Left ventricle myocardium inferior (tissue), 1 donor: Measurements from ENCODE around the gene TPCN2. TPM values are rescaled to one million over a fixed set of nuclear protein-coding genes. Genes with fewer than 3 reads are reported as not detected.

Experiments
- DNase-seq: peaks from one replicate; pipeline ENCODE4 v3.0.0-alpha.2; 2020
- H3K27ac ChIP-seq: fragments of 200-600 bp; replicated peaks from 2 replicates; pipeline ENCODE4 v1.8.0; 2021
- H3K27me3 ChIP-seq: fragments of 200-600 bp; 2 replicates; pipeline ENCODE4 v1.8.0; 2021; ENCODE audit warnings: low read depth
- H3K36me3 ChIP-seq: fragments of 200-600 bp; 2 replicates; pipeline ENCODE4 v1.8.0; 2021
- H3K4me1 ChIP-seq: fragments of 200-600 bp; 2 replicates; pipeline ENCODE4 v1.8.0; 2021
- H3K4me3 ChIP-seq: fragments of 200-600 bp; 2 replicates; pipeline ENCODE4 v1.8.0; 2021; ENCODE audit warnings: mild to moderate bottlenecking, moderate library complexity
- H3K9me3 ChIP-seq: fragments of 200-600 bp; replicated peaks from 2 replicates; pipeline ENCODE4 v1.8.0; 2021
- CTCF ChIP-seq: fragments of 200-600 bp; IDR thresholded peaks from 2 replicates; pipeline ENCODE4 v1.8.0; 2021; ENCODE audit warnings: antibody characterized with exemption, mild to moderate bottlenecking, borderline replicate concordance
- intact Hi-C: fragments of 100-400 bp; cut with micrococcal nuclease; formaldehyde crosslinking; loops from one replicate; pipeline ENCODE4 v1.11.0; 2022
- total RNA-seq: library from RNA; stranded (reverse); fragmentation: NEBNext Ultra II Directional; extraction: Animal tissue kit (Norgen Biotek cat#: 25700); gene quantifications from one replicate; pipeline ENCODE4 v1.2.1, GENCODE V29; 2021
- donor health status: DM: no; HTN: yes; CAD: no; lungs with severe emphysema.

TPCN2 gene
- total RNA-seq, 1 donor from 2014 or later: 9.2 TPM

- no peaks in the 10 kb centered on the region for H3K27me3 ChIP-seq
- H3K27ac ChIP-seq: peak overlapping the region; percentile 90
- no peak for TF ChIP-seq CTCF
- intact Hi-C loops: no loop called here
- H3K9me3 ChIP-seq: no peaks in the 10 kb centered on the region
- DNase-seq: peak; percentile 33
- H3K4me3 ChIP-seq: no peak overlapping the region
- H3K36me3 ChIP-seq: peaks cover 34% of the 10 kb centered on the region
- H3K4me1 ChIP-seq: peaks cover 70% of the 10 kb centered on the region
These were observed 5.0 kb downstream of the TPCN2 start for GRCh38 chr11:69053546-69054396.

GRCh38 chr11:69054397-69055211 is 5.9 kb downstream of the TPCN2 start:
- no peak for TF ChIP-seq CTCF
- intact Hi-C loops: no loop called here
- no peaks in the 10 kb centered on the region for H3K9me3 ChIP-seq
- no peak for DNase-seq
- H3K4me1 ChIP-seq: peaks cover 62% of the 10 kb centered on the region
- peaks cover 43% of the 10 kb centered on the region for H3K36me3 ChIP-seq
- H3K27ac ChIP-seq: no peak overlapping the region
- no peaks in the 10 kb centered on the region for H3K27me3 ChIP-seq
- H3K4me3 ChIP-seq: no peak overlapping the region

GRCh38 chr11:69055212-69055586 is 6.5 kb downstream of the TPCN2 start:
- H3K36me3 ChIP-seq: peaks cover 49% of the 10 kb centered on the region

GRCh38 chr11:69055598-69056516 is 7.1 kb downstream of the TPCN2 start:
- peaks cover 49% of the 10 kb centered on the region for H3K4me1 ChIP-seq
- H3K9me3 ChIP-seq: no peaks in the 10 kb centered on the region
- TF ChIP-seq CTCF: no peak
- peak overlapping the region; percentile 70 for H3K27ac ChIP-seq
- H3K27me3 ChIP-seq: no peaks in the 10 kb centered on the region
- peak; percentile 60 for DNase-seq
- intact Hi-C loops: no loop called here
- no peak overlapping the region for H3K4me3 ChIP-seq
- peaks cover 52% of the 10 kb centered on the region for H3K36me3 ChIP-seq

More at GRCh38 chr11:69055212-69055586, 6.5 kb downstream of the TPCN2 start:
- Histone ChIP-seq H3K27ac (no peak overlapping the region), H3K9me3 (no peaks in the 10 kb centered on the region), H3K27me3 (no peaks in the 10 kb centered on the region), H3K4me3 (no peak overlapping the region), H3K4me1 (peaks cover 56% of the 10 kb centered on the region)
- DNase-seq: no peak
- intact Hi-C loops: no loop called here
- TF ChIP-seq CTCF: no peak

- H3K27me3 ChIP-seq: no peaks in the 10 kb centered on the region
- DNase-seq: no peak
- no peak overlapping the region for H3K4me3 ChIP-seq
- TF ChIP-seq CTCF: no peak
- no peaks in the 10 kb centered on the region for H3K9me3 ChIP-seq
- intact Hi-C loops: no loop called here
- peaks cover 35% of the 10 kb centered on the region for H3K4me1 ChIP-seq
- peaks cover 55% of the 10 kb centered on the region for H3K36me3 ChIP-seq
- H3K27ac ChIP-seq: no peak overlapping the region
These were observed 8.5 kb downstream of the TPCN2 start for GRCh38 chr11:69057236-69057635.
